Measurements from ENCODE around the gene CAMK2G.
"Not testable (repeated sequence)": the region's sequence is repeated elsewhere in the genome, so short reads cannot be mapped to it uniquely, and the experiment has no call there.

Gene CAMK2G

DNA sequence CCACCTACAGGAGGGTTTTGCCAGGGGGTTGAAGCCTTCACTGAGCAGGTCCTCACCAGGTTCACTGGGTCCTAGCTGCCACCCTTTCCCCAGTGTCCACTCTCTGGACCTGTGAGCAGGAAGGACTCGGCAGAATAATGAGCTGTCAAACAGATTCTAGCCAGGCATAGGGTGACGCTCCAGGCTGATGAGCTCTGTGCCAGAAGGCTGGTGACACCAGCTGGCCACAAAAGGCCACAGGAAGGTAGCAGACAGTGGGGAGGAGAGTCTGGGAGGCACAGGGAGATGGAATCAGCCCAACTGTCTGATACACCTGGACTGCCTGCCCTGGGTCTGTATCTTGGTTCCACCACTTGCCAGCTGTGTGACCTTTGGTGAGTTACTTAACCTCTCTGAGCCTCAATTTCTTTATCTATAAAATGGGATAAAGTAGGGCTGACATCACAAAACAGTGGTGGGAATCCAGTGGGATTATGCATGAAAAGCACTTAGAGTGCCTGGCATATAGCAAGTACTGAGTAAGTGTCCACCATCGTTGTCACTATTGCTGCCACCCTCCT, 36.3 kb downstream of the CAMK2G start:
- DNase-seq, result no peak

GRCh38 chr10:73837072-73837471, 37.3 kb downstream of the CAMK2G start:
- DNase-seq, result no peak

- no peak for DNase-seq
These were observed 37.9 kb downstream of the CAMK2G start for GRCh38 chr10:73836427-73836980.

GRCh38 chr10:73829090-73829489, 45.3 kb downstream of the CAMK2G start:
- not testable (repeated sequence) for DNase-seq

- DNase-seq, result no peak
These were observed 46.2 kb downstream of the CAMK2G start for GRCh38 chr10:73828161-73828560.

DNA sequence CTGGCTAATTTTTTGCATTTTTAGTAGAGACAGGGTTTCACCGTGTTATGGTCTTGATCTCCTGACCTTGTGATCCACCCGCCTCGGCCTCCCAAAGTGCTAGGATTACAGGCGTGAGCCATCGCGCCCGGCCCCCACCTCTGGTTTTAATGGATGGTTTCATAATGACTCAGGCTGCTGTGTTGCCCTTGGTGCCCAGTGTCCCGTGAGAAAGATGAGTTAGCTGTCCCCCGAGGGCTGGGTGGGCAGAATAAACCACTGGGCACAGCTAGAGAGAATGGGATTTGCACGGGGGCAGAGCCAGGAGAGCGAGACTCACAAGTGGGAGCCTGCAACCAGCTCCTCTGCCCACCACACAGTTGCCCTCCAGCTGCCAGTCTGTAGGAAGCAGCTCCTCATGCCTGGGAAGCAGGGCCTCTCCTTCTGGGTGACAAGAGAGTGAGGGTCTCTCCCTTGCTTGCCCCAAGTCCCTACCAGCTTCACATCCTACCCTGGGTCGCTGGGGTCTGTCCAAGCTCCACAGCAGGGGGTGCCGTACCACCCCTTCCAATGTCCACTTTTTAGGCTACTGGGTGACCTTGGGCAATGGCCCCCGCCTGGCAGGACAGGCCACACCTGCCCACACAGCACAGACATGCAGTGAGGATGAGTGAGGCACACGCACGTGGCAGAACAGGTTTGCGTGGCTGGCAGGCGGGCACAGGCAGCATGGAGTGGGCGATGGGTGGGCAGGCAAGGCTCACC, 46.8 kb downstream of the CAMK2G start:
- DNase-seq, result no peak

- DNase-seq, result no peak
These were observed 50.1 kb downstream of the CAMK2G start for GRCh38 chr10:73824146-73824725.

- DNase-seq, result no peak
These were observed 51.0 kb downstream of the CAMK2G start for GRCh38 chr10:73823391-73823790.

DNA sequence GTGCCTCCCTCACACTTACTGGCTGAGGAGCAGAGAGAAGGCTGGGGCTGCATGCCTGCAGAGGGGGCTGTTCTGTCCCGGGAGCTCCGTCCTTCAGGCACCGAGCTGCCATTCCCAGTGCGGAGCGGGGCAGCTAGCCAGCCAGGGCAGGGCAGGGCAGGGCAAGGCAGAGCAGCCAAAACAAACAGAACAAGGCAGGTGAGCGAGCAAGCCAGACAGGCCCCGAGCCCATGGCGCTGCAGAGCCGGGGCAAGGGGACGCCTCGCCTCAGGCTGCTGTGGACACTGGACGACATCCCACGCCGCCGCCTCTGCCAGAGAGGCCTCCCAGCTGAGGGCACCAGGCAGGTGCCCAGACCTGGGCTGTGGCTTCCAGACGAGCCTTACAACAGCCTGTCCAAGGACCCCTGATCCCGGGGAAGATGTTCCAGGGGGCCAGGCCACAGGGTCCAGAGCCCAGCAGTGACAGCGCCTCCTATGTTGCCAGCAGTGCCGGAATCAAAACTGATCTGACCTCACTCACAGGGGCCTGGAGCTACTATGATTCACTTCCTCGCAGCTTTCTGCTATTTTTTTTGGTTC, 54.8 kb downstream of the CAMK2G start:
- no peak for DNase-seq

- DNase-seq, result no peak
These were observed 55.3 kb downstream of the CAMK2G start for GRCh38 chr10:73819081-73819480.

DNA sequence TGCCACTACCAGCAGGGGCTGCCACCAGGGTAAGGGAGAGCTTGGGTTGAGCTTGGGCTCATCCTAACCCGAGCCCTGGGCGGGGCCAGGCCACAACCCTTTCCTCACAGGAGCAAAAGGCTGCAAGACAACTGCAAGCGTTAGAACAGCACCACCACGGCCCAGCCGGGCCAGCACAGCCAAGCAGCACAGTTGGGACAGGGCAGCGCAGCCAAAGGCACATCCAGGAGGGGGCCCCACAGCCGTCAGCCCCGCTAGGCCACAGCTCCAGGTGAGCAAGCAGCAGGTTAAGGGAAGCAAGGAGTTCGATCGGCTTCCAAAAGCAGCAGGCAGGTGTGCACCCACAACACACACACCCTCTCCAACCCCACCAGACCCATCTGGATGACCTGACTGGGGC, 56.0 kb downstream of the CAMK2G start:
- no peak for DNase-seq

DNA sequence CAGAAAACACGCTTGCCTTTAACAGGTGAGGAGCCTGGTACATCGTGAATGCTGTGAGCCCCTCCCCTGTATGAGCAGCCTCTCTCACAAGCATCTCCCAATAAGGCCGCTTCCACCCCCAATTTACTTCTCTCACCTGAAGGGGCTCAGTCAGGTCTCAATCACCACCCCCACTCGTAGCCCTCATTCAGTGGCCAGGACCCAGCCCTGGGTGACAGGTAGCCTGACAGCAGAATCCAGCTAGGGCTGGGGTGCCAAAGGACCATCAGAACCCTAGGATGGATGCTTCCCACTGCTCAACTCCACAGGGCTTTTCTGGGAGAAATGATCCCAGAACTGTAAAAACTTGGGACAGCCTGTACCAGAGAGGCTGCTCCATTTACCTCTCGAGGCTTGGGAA, 56.5 kb downstream of the CAMK2G start:
- DNase-seq, result no peak

GRCh38 chr10:73816917-73817729, 57.2 kb downstream of the CAMK2G start:
- no peak for DNase-seq

DNA sequence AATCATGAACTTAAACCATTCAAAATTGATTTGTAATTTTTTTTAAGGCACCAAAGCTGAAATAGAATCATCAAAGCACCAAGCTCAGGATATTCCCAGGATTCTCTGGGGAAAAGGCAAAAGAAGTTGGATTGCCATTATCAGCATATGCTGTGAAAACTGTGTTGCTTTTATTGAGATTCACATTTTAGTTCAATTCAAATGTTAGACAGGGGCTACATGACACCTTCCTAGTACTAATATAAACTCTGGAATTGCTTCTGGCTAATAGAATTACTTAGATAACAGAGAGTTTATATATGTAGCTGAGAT, 58.7 kb downstream of the CAMK2G start:
- DNase-seq, result no peak

GRCh38 chr10:73814896-73815718, 59.2 kb downstream of the CAMK2G start:
- DNase-seq, result no peak

GRCh38 chr10:73814276-73814895, 60.0 kb downstream of the CAMK2G start:
- DNase-seq, result no peak

DNA sequence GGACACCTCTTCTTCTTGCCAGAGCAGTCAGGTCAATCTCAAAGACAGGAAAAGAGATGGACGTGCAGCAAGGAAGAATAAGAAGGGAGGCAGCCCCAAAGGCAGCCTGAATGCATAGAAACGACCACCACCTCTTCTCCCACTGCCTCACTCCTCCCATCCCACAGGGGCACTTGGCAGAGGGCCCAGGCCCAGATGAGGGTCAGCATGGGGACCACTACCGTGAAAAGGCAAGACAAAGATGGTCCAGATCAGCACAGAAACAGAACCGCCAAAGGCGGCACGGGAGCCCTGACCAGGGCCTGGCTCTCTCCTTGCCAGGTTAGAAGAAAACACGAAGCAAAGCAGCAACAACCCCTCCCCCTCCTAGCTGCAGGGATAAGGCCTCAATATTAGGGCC, 61.0 kb downstream of the CAMK2G start:
- DNase-seq, result no peak

GRCh38 chr10:73812657-73813056, 61.7 kb downstream of the CAMK2G start:
- no peak for DNase-seq

- DNase-seq, result no peak
These were observed 63.5 kb downstream of the CAMK2G start for GRCh38 chr10:73810735-73811465.

GRCh38 chr10:73810358-73810734, 64.0 kb downstream of the CAMK2G start:
- no peak for DNase-seq

All from NCI-H345 (cell line).